ENCODE measurements around the gene DGKA. TPM values are rescaled to one million over a fixed set of nuclear protein-coding genes. Genes with fewer than 3 reads are reported as not detected.
"Not testable (repeated sequence)": the region's sequence is repeated elsewhere in the genome, so short reads cannot be mapped to it uniquely, and the experiment has no call there.

Gene DGKA
- total RNA-seq, 1 donor: 53.6 TPM

DNA sequence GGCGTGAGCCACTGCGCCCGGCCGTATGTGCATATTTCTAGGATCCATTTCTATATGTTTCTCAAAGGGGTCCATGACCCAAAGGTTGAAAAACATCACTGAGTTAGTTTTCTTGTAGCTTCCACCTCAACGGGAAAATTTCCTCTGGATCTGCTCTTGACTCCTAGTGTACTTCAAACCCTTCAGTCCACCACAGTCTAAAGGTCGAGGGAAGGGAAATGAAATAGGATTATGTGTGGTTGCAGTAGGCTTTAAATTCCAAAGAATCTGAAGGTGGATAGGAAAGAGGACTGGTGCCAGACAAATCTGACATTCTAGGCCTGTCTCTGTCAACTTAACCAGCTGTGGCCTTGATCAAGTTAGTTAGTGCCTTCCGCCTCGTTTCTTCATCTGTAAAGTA is 64.4 kb downstream of the DGKA start:
- no peak for DNase-seq (ENCODE audit: low read depth in 2 of 3, low spot score in 2 of 3)

GRCh38 chr12:55996201-55996714 is 65.3 kb downstream of the DGKA start:
- peak; percentile 53 to 87 (median 72) for DNase-seq (ENCODE audit: low read depth in 2 of 3, low spot score in 2 of 3)

- DNase-seq (ENCODE audit: low read depth in 2 of 3, low spot score in 2 of 3): peak in 2 of 3 donors; percentile 83 to 92
Observed at GRCh38 chr12:55996715-55997534, 66.0 kb downstream of the DGKA start, which contains the start of gene SUOX. SUOX (plus strand) TSS chr12:55997276; CDS start chr12:56002222, 4,946 bp downstream.

DNA sequence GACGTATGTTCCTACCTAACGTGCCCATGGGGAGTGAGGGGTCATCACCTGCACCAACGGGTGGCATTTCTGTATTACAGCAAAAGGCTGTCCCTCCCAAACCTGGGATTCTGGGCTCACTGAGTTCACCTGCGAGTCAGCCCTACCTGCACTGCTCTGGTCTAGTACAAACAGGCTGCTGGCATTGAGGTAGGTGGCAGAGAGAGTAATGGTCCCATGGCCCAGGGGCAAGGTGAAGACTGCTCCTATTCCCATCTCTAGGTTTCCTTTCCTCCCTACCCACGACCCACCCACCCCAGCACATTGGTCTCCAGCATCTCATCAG is 66.5 kb downstream of the DGKA start:
- DNase-seq (ENCODE audit: low read depth in 2 of 3, low spot score in 2 of 3): no peak

- DNase-seq (ENCODE audit: low read depth in 2 of 3, low spot score in 2 of 3): not testable (repeated sequence)
Observed at GRCh38 chr12:55999522-55999921, 68.6 kb downstream of the DGKA start.

- not testable (repeated sequence) for DNase-seq (ENCODE audit: low read depth in 2 of 3, low spot score in 2 of 3)
Observed at GRCh38 chr12:55999999-56000540, 69.1 kb downstream of the DGKA start.

- DNase-seq (ENCODE audit: low read depth in 2 of 3, low spot score in 2 of 3): no peak
Observed at GRCh38 chr12:56001487-56002100, 70.6 kb downstream of the DGKA start.

DNA sequence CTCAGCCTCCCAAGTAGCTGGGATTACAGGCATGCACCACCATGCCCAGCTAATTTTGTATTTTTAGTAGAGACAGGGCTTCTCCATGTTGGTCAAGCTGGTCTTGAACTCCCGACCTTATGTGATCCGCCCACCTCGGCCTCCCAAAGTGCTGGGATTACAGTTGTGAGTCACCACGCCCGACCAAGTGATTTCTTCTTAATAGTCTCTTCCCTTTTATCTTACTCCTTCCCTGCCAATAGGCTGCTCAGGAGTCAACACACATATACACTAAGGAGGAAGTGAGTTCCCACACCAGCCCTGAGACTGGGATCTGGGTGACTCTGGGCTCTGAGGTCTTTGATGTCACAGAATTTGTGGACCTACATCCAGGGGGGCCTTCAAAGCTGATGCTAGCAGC is 72.4 kb downstream of the DGKA start:
- not testable (repeated sequence) for DNase-seq (ENCODE audit: low read depth in 2 of 3, low spot score in 2 of 3)

Other genes with a start within 250 kb of the DGKA start
- gene ITGA7, start 223.3 kb upstream of the DGKA start, total RNA-seq: 1.1 TPM
- gene BLOC1S1, start 215.1 kb upstream of the DGKA start, total RNA-seq: 47.1 TPM
- 1.9 TPM for gene RDH5, start 210.8 kb upstream of the DGKA start, total RNA-seq
- 251 TPM for gene CD63, start 202.2 kb upstream of the DGKA start, total RNA-seq
- 17.5 TPM for gene GDF11, start 188.0 kb upstream of the DGKA start, total RNA-seq
- 23.2 TPM for gene SARNP, start 113.4 kb upstream of the DGKA start, total RNA-seq
- gene ORMDL2, start 113.1 kb upstream of the DGKA start, total RNA-seq: 14.8 TPM
- 54.9 TPM for gene DNAJC14, start 101.6 kb upstream of the DGKA start, total RNA-seq
- gene MMP19, start 88.2 kb upstream of the DGKA start, total RNA-seq: 0.27 TPM
- 18.0 TPM for gene PYM1, start 3.3 kb upstream of the DGKA start, total RNA-seq
- 1.3 TPM for gene PMEL, start 34.9 kb downstream of the DGKA start, total RNA-seq
- 27.2 TPM for gene CDK2, start 35.7 kb downstream of the DGKA start, total RNA-seq
- 39.9 TPM for gene RAB5B, start 42.9 kb downstream of the DGKA start, total RNA-seq
- 47.1 TPM for gene SUOX, start 66.1 kb downstream of the DGKA start, total RNA-seq
- 5.4 TPM for gene IKZF4, start 89.9 kb downstream of the DGKA start, total RNA-seq
- gene RPS26, start 110.8 kb downstream of the DGKA start, total RNA-seq: 168 TPM
- gene ERBB3, start 149.0 kb downstream of the DGKA start, total RNA-seq: 0.27 TPM
- gene PA2G4, start 173.4 kb downstream of the DGKA start, total RNA-seq: 113 TPM
- 3,883 TPM for gene RPL41, start 185.5 kb downstream of the DGKA start, total RNA-seq
- 10.2 TPM for gene ZC3H10, start 187.1 kb downstream of the DGKA start, total RNA-seq
- 254 TPM for gene ESYT1, start 197.1 kb downstream of the DGKA start, total RNA-seq
- gene MYL6B, start 221.4 kb downstream of the DGKA start, total RNA-seq: 47.1 TPM
- gene MYL6, start 227.2 kb downstream of the DGKA start, total RNA-seq: 563 TPM